Inflammatory macrophage treated with lipopolysaccharide for 4 hours (primary cell): ENCODE data around the gene GRAMD2A.

Source experiments
- DNase-seq: peaks from one replicate; pipeline ENCODE4 v3.0.0-alpha.2; 2020

GRAMD2A gene

DNA sequence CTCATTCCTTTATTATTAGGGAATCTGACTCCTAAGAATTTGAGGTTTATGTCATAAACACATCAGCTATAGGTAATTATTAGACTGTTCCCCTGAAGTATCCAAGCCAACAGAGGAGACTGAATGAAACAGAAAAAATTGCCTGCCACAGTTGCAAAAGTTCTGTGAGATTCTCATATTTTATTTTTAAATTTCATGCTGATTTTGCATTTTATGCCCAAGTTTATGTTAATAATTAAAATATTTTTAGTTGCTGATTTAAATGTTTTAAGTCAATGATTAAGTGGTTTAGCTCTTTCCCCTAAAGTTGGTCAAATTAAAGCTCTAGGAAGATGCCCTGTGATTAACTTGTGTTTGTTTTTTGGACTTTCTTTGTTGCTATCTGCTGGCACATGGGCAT, 69.2 kb downstream of the GRAMD2A start:
- no peak for DNase-seq

DNA sequence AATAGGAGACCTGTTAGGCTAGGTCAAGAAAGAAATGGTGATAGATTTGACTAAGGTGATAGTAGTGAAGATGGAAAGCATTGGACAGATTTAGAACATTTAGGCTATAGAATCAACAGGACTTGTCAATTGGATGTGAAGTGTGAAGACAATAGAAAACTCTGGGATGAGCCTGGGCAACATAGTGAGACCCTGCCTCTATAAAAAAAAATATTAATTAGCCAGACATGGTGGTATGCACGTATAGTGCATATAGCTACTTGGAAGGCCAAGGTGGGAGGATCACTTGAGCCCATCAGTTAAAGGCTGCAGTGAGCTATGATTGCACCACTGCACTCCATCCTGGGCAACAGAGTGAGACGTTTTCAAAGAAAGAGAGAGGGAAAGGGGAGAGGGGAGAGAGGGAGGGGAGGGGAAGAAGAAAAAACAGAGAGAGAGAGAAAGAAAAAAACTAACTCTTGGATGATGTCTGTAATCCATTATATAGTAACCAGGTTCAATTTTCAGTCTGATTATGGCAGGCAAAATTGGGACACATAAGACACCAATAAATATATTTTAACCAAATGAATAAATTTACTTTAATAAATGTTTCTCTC, 69.8 kb downstream of the GRAMD2A start:
- DNase-seq, result no peak

DNA sequence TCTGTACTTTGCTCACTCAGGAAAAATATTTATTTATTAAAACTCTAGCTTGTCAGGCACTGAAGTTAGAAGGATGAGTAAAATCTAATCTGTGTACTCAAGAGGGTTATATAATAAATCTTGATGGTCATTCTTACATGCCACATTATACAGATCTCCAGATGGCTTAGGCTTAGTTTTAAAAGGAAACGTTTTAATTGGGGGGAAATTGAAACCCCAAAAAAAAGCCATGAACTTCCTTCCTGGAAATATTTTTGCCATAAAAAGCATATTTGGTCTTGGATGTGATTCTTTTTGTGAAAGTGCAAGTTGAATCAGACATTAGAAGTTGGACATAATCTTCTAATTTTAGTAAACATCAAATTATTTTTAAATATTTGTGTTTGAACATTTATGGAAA, 73.4 kb downstream of the GRAMD2A start:
- no peak for DNase-seq

DNA sequence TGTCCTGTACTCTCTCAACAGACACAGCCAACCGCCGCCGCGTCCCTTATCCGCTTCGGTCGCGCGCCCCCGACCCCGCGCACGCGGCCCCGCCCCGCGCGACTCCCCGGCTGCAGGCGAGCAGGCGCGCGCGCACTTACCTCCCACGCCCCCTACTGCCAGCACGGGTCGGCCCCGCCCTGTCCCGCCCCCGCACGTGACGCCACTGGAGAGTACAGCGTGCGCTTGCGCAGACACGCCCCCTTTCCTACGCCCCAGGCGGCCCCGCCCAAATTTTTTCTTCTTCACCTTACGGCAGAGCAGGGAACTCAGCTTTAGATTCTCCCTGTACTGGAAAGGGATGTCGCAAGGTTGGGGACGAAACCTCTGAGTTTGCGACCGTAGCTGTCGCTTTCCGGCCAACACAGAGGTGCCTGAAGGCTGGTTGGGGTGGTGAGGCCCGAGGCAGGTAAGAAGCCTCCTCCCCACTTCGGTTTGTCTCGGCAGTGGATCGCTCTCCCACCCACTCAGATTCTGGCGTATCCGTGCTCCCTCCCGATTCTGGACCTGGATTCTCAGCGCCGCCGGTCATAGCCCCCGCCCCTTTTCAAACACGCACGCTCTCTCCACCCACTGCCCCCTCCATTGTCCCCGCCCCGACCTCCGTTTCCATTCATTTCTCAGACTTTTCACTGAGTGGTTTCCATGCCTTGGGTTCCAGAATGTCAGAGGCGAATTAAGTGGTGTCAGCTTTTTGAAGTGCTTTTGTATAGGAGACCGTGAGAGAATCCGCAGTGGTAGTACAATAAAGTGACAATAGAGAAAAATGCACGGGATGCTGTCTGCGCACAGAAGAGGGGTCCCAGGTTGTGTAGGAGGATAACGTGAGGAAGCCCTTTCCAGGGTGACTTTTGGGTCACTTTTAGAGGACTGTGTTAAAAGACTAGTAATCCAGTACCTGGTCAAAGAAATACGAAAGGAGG, 79.3 kb downstream of the GRAMD2A start, which contains the start of the genes MYO9A and SENP8:
TSS of gene MYO9A (minus strand) at position 134 of the 962 bp plus-strand sequence. CDS start 71,587 bp downstream, outside the sequence.
TSS of gene SENP8 (plus strand) at position 387 of the 962 bp plus-strand sequence. CDS start 21,221 bp downstream, outside the sequence.
- peak; percentile 99 for DNase-seq

DNA sequence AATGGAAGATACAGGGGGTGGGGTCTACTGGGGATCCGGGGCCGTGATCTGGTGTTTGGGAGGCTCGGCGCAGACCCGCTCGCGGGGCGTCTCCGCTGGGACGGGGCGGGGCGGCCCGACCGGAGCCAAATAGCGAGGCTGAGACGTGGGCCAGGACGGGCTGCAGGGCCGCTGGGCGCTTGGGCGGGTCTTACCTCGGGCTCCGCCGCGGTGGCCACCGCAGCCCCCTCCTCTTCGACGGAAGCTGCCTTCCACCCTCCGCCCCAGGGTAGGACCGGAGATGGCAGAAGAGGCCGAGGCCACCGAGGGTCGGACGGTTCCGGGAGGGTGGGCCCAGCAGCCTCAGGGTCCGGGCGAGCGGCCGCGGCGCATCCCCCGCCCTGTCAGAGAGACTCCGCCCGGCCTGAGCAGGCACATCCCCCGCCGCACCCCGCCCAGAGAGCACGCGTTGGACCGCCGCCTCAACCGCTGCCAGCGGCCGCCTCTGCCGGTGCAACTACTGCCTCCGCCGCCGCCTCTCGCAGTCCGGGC, 80.0 kb downstream of the GRAMD2A start:
- DNase-seq, result peak; percentile 83

DNA sequence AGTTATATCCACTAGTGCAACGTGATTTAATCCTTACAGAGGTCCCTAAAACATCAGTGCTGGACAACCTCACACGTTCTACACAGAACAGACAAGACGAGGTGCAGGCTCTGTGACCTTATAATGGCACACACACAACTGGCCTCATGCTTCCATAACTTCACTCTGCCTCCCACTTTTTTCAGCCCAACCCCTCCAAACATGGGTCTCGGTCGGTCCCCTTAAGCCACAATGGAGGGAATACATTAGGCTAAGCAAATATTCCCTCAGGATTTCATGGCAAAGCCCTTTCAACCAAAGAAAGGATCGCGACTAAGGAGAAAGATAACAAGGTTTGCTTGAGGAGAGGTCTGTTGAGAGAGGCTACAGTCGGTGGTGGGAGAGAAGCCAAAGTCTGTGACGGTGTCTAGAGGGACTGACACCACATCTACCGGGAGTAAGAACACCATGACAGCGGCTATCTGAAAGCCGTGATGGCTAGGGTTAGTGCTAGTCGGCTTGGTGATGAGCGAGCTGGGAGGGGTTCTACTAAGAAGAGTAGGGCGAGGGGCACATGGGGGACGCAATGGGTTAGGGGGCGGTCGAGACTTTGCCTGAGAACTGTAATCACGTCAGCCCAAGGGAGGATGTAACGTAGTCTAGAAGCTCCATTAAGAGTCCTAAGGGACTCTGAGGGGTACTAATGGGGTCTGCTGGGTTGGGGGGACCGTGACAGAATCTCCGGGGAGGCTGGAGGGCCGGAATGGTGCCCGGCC, 80.7 kb downstream of the GRAMD2A start:
- peak; percentile 8 for DNase-seq

DNA sequence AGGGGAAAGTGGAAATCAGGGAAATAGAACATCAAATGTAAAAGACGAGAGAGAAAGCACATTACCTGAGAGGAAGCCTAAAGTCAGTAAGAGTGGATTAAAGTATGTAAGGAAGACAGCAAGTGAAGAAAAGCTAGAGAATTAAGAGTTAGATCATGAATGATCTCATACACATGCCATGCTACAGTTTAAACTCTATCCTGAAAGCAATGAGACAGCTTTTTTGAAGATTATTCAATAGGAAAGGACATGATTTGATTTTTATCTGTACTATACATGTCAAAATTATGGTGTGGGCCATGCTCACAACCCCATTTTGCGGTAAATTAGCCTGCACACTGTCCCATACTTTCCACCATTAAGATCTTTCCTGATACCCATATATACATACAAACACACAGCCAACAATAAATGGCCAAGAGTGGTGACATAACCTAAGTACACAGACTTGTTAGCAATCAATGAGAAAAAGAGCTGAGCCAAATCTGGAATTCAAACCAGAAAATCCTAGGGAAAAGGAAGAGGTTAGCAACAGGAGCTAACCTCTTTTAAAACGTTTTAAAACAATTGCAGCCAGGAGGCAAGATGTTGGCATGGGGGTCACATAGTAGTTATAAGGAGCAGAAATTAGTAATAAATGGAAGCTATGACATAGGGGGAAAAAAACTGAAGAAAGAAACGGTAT, 84.1 kb downstream of the GRAMD2A start:
- no peak for DNase-seq

DNA sequence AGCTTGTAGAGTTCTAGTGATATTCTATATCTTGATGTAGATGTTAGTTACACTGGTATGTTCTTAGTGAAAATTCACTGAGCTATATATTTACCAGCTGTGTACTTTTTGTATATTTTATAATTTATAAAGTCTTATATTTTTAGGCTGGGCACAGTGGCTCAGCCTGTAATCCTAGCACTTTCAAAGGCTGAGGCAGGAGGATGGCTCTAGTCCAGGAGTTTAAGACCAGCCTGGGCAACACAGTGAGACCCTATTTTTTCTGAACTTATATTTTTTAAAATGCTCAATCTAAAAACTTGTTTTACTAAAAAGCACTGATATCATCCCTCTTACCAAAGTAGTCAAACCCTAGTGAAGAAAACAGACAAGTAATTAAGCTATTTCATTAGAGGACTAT, 84.8 kb downstream of the GRAMD2A start:
- DNase-seq, result no peak

DNA sequence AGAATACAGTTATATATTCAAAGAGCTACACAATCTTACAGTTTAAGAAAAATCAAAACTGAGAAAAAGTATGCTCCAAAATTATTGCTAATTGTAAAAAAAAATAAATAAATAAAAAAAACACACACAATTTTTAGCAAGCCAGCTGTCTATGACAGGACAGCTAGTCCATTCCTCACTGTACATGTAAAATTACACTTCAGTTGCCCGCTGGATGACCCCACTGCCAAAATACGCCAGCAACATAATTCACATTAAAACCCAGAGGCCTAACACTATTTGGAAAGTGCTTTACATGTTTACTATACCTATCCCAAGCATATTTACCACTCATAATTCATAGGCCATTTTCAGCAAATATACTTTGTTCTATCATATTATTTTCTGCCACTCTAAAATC, 85.5 kb downstream of the GRAMD2A start:
- DNase-seq, result no peak

DNA sequence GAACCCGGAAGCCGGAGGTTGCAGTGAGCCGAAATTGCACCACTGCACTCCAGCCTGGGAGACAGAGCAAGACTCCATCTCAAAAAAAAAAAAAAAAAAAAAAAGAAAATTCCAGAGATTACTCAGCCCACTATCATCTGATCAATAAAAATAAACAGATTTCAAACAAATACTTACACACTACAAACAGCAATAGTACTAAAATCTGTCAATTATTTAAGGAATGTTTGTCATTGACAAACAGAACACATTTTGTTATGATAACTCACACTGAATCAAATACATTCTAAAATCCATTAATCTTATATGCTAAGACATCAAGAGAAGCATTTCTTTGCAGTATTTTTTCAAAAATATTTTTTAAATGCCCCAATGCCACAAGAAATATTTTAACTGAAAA, 87.2 kb downstream of the GRAMD2A start:
- no peak for DNase-seq
